SU-DHL-6 (cell line): Measurements from ENCODE around the gene TSHZ2.

Experiments
- EZH2phosphoT487 ChIP-seq: fragments of 200-600 bp; sonication (generic), shearing (Covaris generic); conservative IDR thresholded peaks from 2 replicates; pipeline ENCODE4 v1.6.1; 2018; ENCODE audit warnings: mild to moderate bottlenecking, antibody characterized with exemption, low read length, moderate library complexity, mixed read lengths
- TF ChIP-seq, protein P1 (sequence below): fragments of 200-600 bp; sonication (generic); IDR thresholded peaks from one replicate; pipeline ENCODE4 v1.5.1; 2017; ENCODE audit warnings: antibody characterized with exemption, mild to moderate bottlenecking, low read length, moderate library complexity; ENCODE audit not compliant: insufficient read depth, poor library complexity, severe bottlenecking

DNA sequence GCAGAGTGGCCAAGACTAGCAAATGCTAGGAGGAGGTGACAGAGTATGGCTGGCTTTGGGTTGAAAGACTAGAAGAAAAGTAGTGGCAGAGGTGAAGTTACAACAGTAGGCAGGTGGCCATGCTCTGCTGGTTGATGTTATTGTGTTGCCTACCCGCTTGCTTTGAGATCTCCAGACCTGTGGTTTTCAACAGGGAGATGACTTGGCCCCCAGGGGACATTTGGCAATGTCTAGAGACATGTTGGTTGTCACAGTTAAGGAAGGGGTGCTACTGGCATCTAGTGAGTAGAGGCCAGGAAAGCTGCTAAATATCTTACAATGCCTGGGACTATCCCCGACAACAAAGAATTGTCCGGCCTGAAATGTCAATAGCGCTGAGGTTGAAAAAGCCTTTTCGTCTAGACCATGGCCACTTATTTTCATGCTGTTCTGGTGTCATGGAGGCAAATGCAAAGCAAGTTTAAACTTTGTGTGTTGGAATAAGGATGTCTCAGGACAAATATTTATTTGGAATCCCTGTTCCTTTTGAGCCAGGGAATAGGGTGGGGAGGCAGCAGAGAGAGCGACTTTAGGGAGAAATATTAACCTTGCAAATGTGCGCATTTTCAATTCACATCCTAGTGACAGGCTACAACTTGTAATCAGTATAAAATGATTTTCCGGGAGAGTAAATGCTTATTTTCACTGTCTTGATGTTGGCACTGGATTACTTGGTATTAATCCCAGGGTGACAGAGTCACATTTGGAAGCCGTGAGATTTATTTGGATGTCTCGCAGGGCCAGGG is 417.6 kb downstream of the TSHZ2 start:
- TF ChIP-seq, protein P1, sequence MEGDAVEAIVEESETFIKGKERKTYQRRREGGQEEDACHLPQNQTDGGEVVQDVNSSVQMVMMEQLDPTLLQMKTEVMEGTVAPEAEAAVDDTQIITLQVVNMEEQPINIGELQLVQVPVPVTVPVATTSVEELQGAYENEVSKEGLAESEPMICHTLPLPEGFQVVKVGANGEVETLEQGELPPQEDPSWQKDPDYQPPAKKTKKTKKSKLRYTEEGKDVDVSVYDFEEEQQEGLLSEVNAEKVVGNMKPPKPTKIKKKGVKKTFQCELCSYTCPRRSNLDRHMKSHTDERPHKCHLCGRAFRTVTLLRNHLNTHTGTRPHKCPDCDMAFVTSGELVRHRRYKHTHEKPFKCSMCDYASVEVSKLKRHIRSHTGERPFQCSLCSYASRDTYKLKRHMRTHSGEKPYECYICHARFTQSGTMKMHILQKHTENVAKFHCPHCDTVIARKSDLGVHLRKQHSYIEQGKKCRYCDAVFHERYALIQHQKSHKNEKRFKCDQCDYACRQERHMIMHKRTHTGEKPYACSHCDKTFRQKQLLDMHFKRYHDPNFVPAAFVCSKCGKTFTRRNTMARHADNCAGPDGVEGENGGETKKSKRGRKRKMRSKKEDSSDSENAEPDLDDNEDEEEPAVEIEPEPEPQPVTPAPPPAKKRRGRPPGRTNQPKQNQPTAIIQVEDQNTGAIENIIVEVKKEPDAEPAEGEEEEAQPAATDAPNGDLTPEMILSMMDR: no peak
- TF ChIP-seq EZH2phosphoT487: no peak
